ACC112 (cell line): ENCODE measurements around the gene P2RY6.

ENCODE experiments used
- H2AFZ ChIP-seq: fragments of 200-600 bp; sonication (generic); one replicate; pipeline ENCODE4 v1.6.0; 2017; ENCODE audit warnings: antibody characterized with exemption, low read length; ENCODE audit not compliant: unreplicated experiment
- H3K27ac ChIP-seq: fragments of 200-600 bp; sonication (generic); 2 replicates; pipeline ENCODE4 v1.5.1; 2014; ENCODE audit warnings: low read depth, mild to moderate bottlenecking, antibody characterized with exemption, low read length, moderate library complexity
- H3K27me3 ChIP-seq: fragments of 200-600 bp; sonication (generic); 2 replicates; pipeline ENCODE4 v1.6.1; 2014; ENCODE audit warnings: mild to moderate bottlenecking, antibody characterized with exemption, low read length, moderate library complexity, mixed read lengths; ENCODE audit not compliant: insufficient read depth
- H3K36me3 ChIP-seq: fragments of 200-600 bp; sonication (generic); 2 replicates; pipeline ENCODE4 v1.6.1; 2016; ENCODE audit warnings: mild to moderate bottlenecking, antibody characterized with exemption, low read length, moderate library complexity, mixed read lengths; ENCODE audit not compliant: insufficient read depth
- H3K4me1 ChIP-seq: fragments of 200-600 bp; sonication (generic); one replicate; pipeline ENCODE4 v1.6.1; 2016; ENCODE audit warnings: low read length, mixed read lengths; ENCODE audit not compliant: insufficient read depth, unreplicated experiment, control insufficient read depth
- H3K4me3 ChIP-seq: fragments of 200-600 bp; sonication (generic); 2 replicates; pipeline ENCODE4 v1.5.1; 2014; ENCODE audit warnings: mild to moderate bottlenecking, low read depth, low read length
- H3K79me2 ChIP-seq: fragments of 200-600 bp; sonication (generic); one replicate; pipeline ENCODE4 v1.6.0; 2016; ENCODE audit warnings: low read length; ENCODE audit not compliant: control insufficient read depth, unreplicated experiment, insufficient read depth

Gene P2RY6

DNA sequence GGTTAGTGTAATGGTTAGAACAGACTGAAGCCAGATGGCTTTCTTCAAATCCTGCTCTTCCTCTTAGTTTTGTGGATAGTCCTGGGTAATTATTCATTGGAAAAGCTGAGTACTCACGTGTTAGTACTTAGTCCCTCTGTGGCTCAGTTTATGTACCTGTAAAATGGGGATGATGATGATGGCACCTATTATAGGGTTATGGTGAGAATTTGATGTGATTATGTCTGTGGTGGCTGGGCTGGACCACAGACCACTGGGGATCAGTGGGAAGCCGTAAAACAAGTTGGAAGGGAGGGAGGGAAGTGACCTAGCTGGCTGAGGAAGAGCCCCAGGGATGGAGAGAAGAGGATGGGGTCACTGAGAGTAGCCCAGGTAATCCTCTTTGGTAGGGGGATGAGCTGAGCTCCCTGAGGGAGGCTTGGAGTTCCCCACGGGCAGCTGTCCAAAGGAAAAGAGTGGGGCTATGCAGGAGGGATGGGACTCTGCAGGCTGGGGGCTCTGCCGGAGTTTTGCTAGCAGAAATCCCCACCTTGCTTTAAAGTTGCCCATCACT is 55.8 kb downstream of the P2RY6 start:
- H3K36me3 ChIP-seq, result no peaks in the 10 kb centered on the region
- peaks cover 75% of the 10 kb centered on the region for H3K79me2 ChIP-seq
- H3K4me3 ChIP-seq, result no peak overlapping the region
- no peak overlapping the region for H2AFZ ChIP-seq
- no peaks in the 10 kb centered on the region for H3K27me3 ChIP-seq
- H3K27ac ChIP-seq, result peak overlapping the region; percentile 63
- peaks cover 88% of the 10 kb centered on the region for H3K4me1 ChIP-seq

DNA sequence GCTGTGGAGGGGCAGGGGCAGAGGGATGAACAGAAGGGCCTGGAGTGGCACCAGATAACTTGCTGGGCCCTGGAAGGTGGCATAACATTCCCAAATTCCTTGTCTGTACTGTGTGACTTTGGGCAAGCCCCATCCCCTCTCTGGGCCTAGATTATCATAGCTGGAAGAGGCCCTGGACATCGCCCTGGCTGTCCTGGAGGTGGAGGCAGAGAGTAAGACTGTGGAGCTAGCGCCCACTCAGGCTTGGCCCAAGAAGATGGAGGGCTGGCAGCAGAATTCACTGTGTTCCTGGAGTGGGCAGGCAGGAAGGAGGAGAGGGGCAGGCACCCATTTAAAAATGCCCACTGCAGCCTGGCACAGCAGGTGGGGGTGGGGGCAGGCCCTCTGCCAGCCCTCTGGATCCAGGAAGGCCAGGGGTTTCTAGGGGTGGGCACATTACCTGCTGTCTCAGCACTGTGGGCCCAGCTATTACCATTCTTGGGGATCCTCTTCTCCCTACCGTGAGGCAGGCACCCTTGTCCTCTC is 58.5 kb downstream of the P2RY6 start:
- Histone ChIP-seq H3K36me3 (no peaks in the 10 kb centered on the region), H3K4me3 (no peak overlapping the region; the same call in 1 of the 2 replicates), H3K27me3 (no peaks in the 10 kb centered on the region), H3K4me1 (peaks cover 88% of the 10 kb centered on the region), H3K27ac (peak overlapping the region; percentile 58), H3K79me2 (peaks cover 65% of the 10 kb centered on the region), H2AFZ (no peak overlapping the region)

DNA sequence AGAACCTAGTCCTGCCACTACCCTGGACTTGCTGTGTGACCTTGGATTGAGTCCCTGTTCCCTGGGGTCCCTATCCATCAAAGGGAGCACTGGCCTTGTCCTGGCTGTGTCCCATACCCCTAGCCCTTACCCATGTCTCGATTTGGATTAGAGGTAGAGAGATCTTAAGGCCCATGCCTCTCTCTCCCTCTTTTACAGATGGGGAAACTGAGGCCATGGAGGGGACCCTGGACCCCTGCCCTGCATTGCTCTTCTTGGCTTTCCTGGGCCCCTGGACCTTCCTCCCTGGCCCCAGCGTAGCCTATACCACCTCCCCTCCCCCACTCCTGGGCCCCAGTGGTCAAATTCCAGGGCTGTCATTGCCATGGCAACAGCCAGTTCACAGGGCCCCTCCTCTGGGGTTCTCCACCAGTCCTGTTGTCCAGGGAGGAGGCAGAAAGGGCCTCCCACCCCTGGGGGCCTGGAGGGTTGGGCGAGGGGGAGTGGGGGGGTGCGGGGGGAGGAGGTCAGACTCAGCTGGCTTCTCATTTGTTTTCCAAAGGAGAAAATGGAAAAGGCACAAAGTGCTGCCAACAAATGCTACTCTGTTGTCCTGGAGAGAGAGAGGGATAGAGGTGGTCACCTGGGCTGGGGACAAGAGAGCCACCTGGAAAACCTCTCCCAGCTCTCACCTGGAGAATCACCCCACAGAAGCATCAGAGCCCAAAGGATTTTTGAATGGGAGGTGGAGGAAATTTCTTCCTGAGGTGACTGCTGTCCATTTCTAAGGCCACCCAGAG is 59.2 kb downstream of the P2RY6 start:
- no peak overlapping the region for H2AFZ ChIP-seq
- H3K36me3 ChIP-seq, result no peaks in the 10 kb centered on the region
- H3K4me1 ChIP-seq, result peaks cover 83% of the 10 kb centered on the region
- H3K4me3 ChIP-seq, result no peak overlapping the region; the same call in 1 of the 2 replicates
- H3K27me3 ChIP-seq, result no peaks in the 10 kb centered on the region
- H3K27ac ChIP-seq, result peak overlapping the region; percentile 58
- H3K79me2 ChIP-seq, result peaks cover 71% of the 10 kb centered on the region

GRCh38 chr11:73333173-73333572 is 61.0 kb downstream of the P2RY6 start:
- no peaks in the 10 kb centered on the region for H3K36me3 ChIP-seq
- H3K4me1 ChIP-seq, result peaks cover 66% of the 10 kb centered on the region

GRCh38 chr11:73333640-73334383 is 61.7 kb downstream of the P2RY6 start:
- Histone ChIP-seq H3K79me2 (peaks cover 54% of the 10 kb centered on the region), H3K4me3 (peak overlapping the region; percentile 35; the same call in 1 of the 2 replicates), H2AFZ (no peak overlapping the region), H3K27me3 (no peaks in the 10 kb centered on the region), H3K36me3 (no peaks in the 10 kb centered on the region), H3K4me1 (peaks cover 63% of the 10 kb centered on the region), H3K27ac (peak overlapping the region; percentile 77)

More at GRCh38 chr11:73333173-73333572, 61.0 kb downstream of the P2RY6 start:
- Histone ChIP-seq H3K79me2 (peaks cover 59% of the 10 kb centered on the region), H3K27ac (peak overlapping the region; percentile 77), H3K4me3 (no peak overlapping the region), H2AFZ (no peak overlapping the region), H3K27me3 (no peaks in the 10 kb centered on the region)

DNA sequence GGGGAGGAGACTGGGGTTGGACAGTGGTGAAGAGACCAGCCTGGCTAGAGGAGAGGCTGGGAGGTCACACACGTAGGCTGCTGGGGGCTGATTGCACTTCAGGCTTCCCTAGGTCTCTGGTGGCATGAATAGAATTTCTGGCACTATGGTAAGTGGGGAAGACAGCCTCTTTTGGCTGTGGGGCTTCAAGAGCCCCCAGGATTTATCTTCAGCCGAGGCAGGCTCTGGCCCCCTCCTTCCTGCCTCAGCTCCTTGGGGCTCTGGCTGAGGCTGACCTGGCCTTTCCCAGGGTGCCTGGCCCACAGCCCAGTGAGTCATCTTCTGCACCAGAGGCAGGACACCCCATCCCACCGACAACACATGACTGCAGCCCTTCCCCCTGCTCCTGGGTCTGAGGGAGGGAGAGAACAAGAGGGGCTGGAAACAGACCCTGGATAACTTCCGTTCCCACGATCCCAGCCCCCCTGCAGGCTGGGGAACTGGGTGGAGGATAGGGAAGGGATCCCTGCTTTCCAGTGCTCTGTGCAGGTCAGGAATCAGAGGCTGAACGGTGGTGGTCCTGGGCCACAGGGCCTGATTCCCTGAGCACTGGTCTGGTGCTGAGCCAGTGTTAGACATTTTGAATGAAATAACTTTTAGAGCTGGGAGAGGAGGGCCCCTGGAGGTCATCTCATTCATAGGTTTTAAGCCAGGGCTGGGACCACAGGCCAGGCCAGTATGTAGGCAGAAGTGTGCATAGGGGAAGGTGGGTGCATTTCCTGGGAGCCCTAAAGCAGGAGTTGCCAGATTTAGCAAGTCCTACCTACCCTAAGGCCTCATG is 62.5 kb downstream of the P2RY6 start:
- peaks cover 62% of the 10 kb centered on the region for H3K4me1 ChIP-seq
- no peaks in the 10 kb centered on the region for H3K36me3 ChIP-seq
- H3K27me3 ChIP-seq, result no peaks in the 10 kb centered on the region
- H3K79me2 ChIP-seq, result peaks cover 55% of the 10 kb centered on the region
- no peak overlapping the region for H2AFZ ChIP-seq
- H3K27ac ChIP-seq, result peak overlapping the region; percentile 77
- H3K4me3 ChIP-seq, result peak overlapping the region; percentile 35; the same call in 1 of the 2 replicates

DNA sequence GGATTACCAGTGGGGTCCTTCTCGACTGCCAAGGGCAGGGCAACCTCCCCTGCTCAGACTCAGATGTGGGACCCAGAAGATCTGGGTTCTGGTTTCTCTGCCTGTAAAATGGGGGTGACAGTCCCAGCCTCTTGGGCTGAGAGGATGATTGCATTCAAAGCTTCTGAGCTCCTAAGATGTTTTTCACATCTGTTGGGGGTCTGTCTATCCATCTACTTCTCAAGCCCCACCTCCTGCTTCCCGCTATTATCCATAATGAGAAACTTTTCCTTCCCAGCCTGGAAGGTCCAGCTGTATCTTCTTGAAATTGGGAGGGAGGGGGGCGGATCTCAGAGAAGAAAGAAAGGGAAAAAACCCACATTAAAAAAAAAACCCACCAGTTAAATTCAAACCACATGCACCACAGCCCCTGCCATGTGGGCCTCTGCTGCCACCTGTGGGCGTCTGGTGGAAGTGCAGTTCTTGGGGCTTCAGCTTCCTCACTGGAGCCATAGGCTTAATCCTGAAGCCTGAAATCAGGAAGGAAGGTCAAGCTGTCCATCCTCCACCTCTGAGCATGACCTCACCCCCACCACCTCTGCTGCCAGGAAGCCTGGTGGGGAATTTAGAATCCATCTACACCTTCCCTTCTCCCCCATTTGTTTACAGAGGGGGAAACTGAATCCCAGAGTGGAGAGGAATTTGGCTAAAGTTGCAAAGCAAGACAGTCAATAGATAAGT is 63.2 kb downstream of the P2RY6 start:
- Histone ChIP-seq H3K4me1 (peaks cover 54% of the 10 kb centered on the region), H3K79me2 (peaks cover 55% of the 10 kb centered on the region), H3K4me3 (no peak overlapping the region), H3K27ac (peak overlapping the region; percentile 77), H2AFZ (no peak overlapping the region), H3K36me3 (no peaks in the 10 kb centered on the region), H3K27me3 (no peaks in the 10 kb centered on the region)

DNA sequence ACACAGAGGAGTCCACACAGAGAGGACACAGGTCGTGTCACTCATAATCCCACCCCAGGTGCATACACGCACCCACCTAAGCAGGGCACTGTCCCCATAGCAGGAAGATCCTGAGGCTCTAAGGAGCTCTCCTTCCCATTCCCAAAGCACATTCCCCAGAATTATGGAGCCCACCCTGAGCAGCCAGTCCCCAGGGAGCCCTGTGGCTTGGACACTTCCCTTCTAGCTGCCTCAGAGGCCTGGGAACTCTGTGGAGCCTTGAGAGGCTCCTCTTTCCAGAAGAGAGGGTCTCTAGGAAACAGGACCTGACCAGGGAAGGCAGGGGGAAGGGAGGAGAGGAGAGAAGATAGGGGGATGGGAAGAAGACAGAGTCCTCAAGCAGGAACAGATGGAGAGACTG is 65.7 kb downstream of the P2RY6 start:
- H3K4me1 ChIP-seq, result peaks cover 29% of the 10 kb centered on the region
- H3K36me3 ChIP-seq, result no peaks in the 10 kb centered on the region
- no peaks in the 10 kb centered on the region for H3K27me3 ChIP-seq
- no peak overlapping the region for H3K27ac ChIP-seq
- H3K4me3 ChIP-seq, result no peak overlapping the region
- H3K79me2 ChIP-seq, result peaks cover 43% of the 10 kb centered on the region
- no peak overlapping the region for H2AFZ ChIP-seq

DNA sequence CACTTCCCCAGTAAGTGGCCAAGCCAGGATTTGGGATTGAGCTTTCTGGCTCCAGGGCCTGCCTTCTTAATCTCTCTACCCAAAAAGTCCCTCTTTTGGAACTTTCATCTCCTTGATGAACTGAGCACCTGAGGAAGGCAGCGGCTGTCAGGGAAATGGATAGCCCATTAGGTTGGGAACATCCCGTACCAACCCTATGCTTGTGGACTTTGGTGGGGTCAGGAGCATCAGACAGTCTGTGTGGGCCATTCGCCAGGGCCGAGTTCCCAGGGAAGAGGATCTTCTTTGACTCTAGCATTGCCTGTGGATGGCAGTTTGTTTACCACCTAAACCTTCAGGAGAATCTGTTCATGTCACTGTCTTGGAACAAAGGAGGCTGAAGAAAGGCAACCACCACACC is 66.1 kb downstream of the P2RY6 start:
- H3K36me3 ChIP-seq, result no peaks in the 10 kb centered on the region
- H2AFZ ChIP-seq, result no peak overlapping the region
- H3K4me3 ChIP-seq, result no peak overlapping the region
- no peak overlapping the region for H3K27ac ChIP-seq
- H3K27me3 ChIP-seq, result no peaks in the 10 kb centered on the region
- peaks cover 41% of the 10 kb centered on the region for H3K79me2 ChIP-seq
- H3K4me1 ChIP-seq, result peaks cover 25% of the 10 kb centered on the region
